Stimulated activated CD8-positive, alpha-beta memory T cell treated with anti-CD3 and anti-CD28 coated beads, Interleukin-7, amount 100 ng/mL, for 48 hours (primary cell): Measurements from ENCODE around the gene GCK.

Experiments used
- DNase-seq, 2 donors: peaks; one replicate each; pipeline ENCODE4 v3.0.0-alpha.2; 2020; ENCODE audit warnings: low read depth in 1 of 2; ENCODE audit errors: extremely low read depth in 1 of 2

GCK gene

GRCh38 chr7:44124822-44125202 is 64.4 kb downstream of the GCK start:
- DNase-seq: no peak

- DNase-seq: peak; percentile 98
Observed at GRCh38 chr7:44123190-44124003, 65.8 kb downstream of the GCK start, which contains the start of gene POLD2. Gene POLD2, minus strand, starts transcription at chr7:44123548. Its CDS starts 1,495 bp downstream, at chr7:44122053.

- DNase-seq: no peak
Observed at GRCh38 chr7:44122529-44122928, 66.7 kb downstream of the GCK start.

- DNase-seq: no peak
Observed at GRCh38 chr7:44121761-44122420, 67.3 kb downstream of the GCK start.

GRCh38 chr7:44120395-44120794 is 68.8 kb downstream of the GCK start:
- no peak for DNase-seq

GRCh38 chr7:44119829-44120380 is 69.3 kb downstream of the GCK start:
- no peak for DNase-seq

- DNase-seq: no peak
Observed at GRCh38 chr7:44117801-44118429, 71.3 kb downstream of the GCK start.

- DNase-seq: no peak
Observed at GRCh38 chr7:44116789-44117666, 72.2 kb downstream of the GCK start.

GRCh38 chr7:44116087-44116788 is 73.0 kb downstream of the GCK start:
- no peak for DNase-seq

- DNase-seq: no peak
Observed at GRCh38 chr7:44114586-44115310, 74.5 kb downstream of the GCK start.

- DNase-seq: no peak
Observed at GRCh38 chr7:44113764-44114354, 75.4 kb downstream of the GCK start.

- DNase-seq: no peak
Observed at GRCh38 chr7:44112997-44113763, 76.1 kb downstream of the GCK start.

GRCh38 chr7:44112231-44112996 is 76.8 kb downstream of the GCK start:
- DNase-seq: no peak

- no peak for DNase-seq
Observed at GRCh38 chr7:44111761-44112160, 77.5 kb downstream of the GCK start.

GRCh38 chr7:44110719-44111635 is 78.3 kb downstream of the GCK start:
- no peak for DNase-seq

GRCh38 chr7:44109991-44110390 is 79.2 kb downstream of the GCK start:
- no peak for DNase-seq
